HL-60/S4 (cell line): Measurements from ENCODE around the gene KIF26B.

ENCODE experiments used
- in situ Hi-C: fragments of 300-500 bp; cut with MboI; formaldehyde crosslinking; loops from 2 replicates; pipeline ENCODE4 v1.14.3; 2022; ENCODE audit warnings: low sequenced_read_pairs

The KIF26B gene

GRCh38 chr1:245264226-245264625, 109.4 kb downstream of the KIF26B start:
- in situ Hi-C loops = no loop called here

- in situ Hi-C loops = no loop called here
Measured at GRCh38 chr1:245266105-245266504, 111.3 kb downstream of the KIF26B start.

- in situ Hi-C loops = no loop called here
Measured at GRCh38 chr1:245270063-245270462, 115.3 kb downstream of the KIF26B start.

GRCh38 chr1:245270972-245271371, 116.2 kb downstream of the KIF26B start:
- in situ Hi-C loops = no loop called here

- in situ Hi-C loops = no loop called here
Measured at GRCh38 chr1:245272676-245273075, 117.9 kb downstream of the KIF26B start.

GRCh38 chr1:245276445-245276844, 121.7 kb downstream of the KIF26B start:
- in situ Hi-C loops = no loop called here

GRCh38 chr1:245277276-245277675, 122.5 kb downstream of the KIF26B start:
- in situ Hi-C loops = no loop called here

- in situ Hi-C loops = no loop called here
Measured at GRCh38 chr1:245278846-245279245, 124.1 kb downstream of the KIF26B start.

GRCh38 chr1:245279346-245279745, 124.6 kb downstream of the KIF26B start:
- in situ Hi-C loops = no loop called here

GRCh38 chr1:245283001-245283400, 128.2 kb downstream of the KIF26B start:
- in situ Hi-C loops = no loop called here

- in situ Hi-C loops = no loop called here
Measured at GRCh38 chr1:245285168-245285567, 130.4 kb downstream of the KIF26B start.

GRCh38 chr1:245288796-245289195, 134.0 kb downstream of the KIF26B start:
- in situ Hi-C loops = no loop called here

GRCh38 chr1:245290836-245291235, 136.1 kb downstream of the KIF26B start:
- in situ Hi-C loops = no loop called here

GRCh38 chr1:245291351-245291750, 136.6 kb downstream of the KIF26B start:
- in situ Hi-C loops = no loop called here

GRCh38 chr1:245292141-245292540, 137.4 kb downstream of the KIF26B start:
- in situ Hi-C loops = no loop called here

GRCh38 chr1:245292553-245292952, 137.8 kb downstream of the KIF26B start:
- in situ Hi-C loops = no loop called here

GRCh38 chr1:245294020-245294419, 139.2 kb downstream of the KIF26B start:
- in situ Hi-C loops = no loop called here

- in situ Hi-C loops = no loop called here
Measured at GRCh38 chr1:245298781-245299180, 144.0 kb downstream of the KIF26B start.

GRCh38 chr1:245301162-245301580, 146.4 kb downstream of the KIF26B start:
- in situ Hi-C loops = no loop called here

GRCh38 chr1:245301921-245302320, 147.1 kb downstream of the KIF26B start:
- in situ Hi-C loops = no loop called here

GRCh38 chr1:245304698-245305097, 149.9 kb downstream of the KIF26B start:
- in situ Hi-C loops = no loop called here

GRCh38 chr1:245306020-245306419, 151.2 kb downstream of the KIF26B start:
- in situ Hi-C loops = no loop called here

GRCh38 chr1:245306628-245307410, 152.0 kb downstream of the KIF26B start:
- in situ Hi-C loops = no loop called here
